HG03378 (cell line): Measurements from ENCODE around the gene BBC3.
A peak's percentile ranks its signal among the peaks of the same experiment; 100 is the strongest.

Experiments used
- ATAC-seq: cut with Tn5 transposase; IDR thresholded peaks from one replicate; pipeline ENCODE4 v1.9.1; 2021; ENCODE audit warnings: mild to moderate bottlenecking, moderate library complexity; ENCODE audit not compliant: unreplicated experiment

The BBC3 gene

GRCh38 chr19:47200530-47200929 is 30.5 kb downstream of the BBC3 start:
- no peak for ATAC-seq

- no peak for ATAC-seq
Observed at GRCh38 chr19:47197141-47197540, 33.9 kb downstream of the BBC3 start.

GRCh38 chr19:47195434-47195833 is 35.6 kb downstream of the BBC3 start:
- ATAC-seq = no peak

- ATAC-seq = no peak
Observed at GRCh38 chr19:47190167-47190727, 40.8 kb downstream of the BBC3 start.

- ATAC-seq = no peak
Observed at GRCh38 chr19:47188507-47189033, 42.4 kb downstream of the BBC3 start.

- no peak for ATAC-seq
Observed at GRCh38 chr19:47187797-47188196, 43.2 kb downstream of the BBC3 start.

GRCh38 chr19:47187335-47187655 is 43.7 kb downstream of the BBC3 start:
- no peak for ATAC-seq

- peak; percentile 71 for ATAC-seq
Observed at GRCh38 chr19:47186446-47187334, 44.3 kb downstream of the BBC3 start.

GRCh38 chr19:47183601-47184000 is 47.4 kb downstream of the BBC3 start:
- no peak for ATAC-seq

- no peak for ATAC-seq
Observed at GRCh38 chr19:47179653-47180310, 51.2 kb downstream of the BBC3 start.

GRCh38 chr19:47176627-47177090 is 54.3 kb downstream of the BBC3 start:
- ATAC-seq = no peak

GRCh38 chr19:47176071-47176626 is 54.9 kb downstream of the BBC3 start:
- ATAC-seq = no peak

GRCh38 chr19:47172666-47173455 is 58.1 kb downstream of the BBC3 start:
- no peak for ATAC-seq
